Left ventricle myocardium inferior (tissue), 1 donor: ENCODE results near the gene PCBP3. TPM values are rescaled to one million over a fixed set of nuclear protein-coding genes. Genes with fewer than 3 reads are reported as not detected.

Source experiments
- DNase-seq: peaks from one replicate; pipeline ENCODE4 v3.0.0-alpha.2; 2020
- H3K27ac ChIP-seq: fragments of 200-600 bp; replicated peaks from 2 replicates; pipeline ENCODE4 v1.8.0; 2021
- H3K27me3 ChIP-seq: fragments of 200-600 bp; 2 replicates; pipeline ENCODE4 v1.8.0; 2021; ENCODE audit warnings: low read depth
- H3K36me3 ChIP-seq: fragments of 200-600 bp; 2 replicates; pipeline ENCODE4 v1.8.0; 2021
- H3K4me1 ChIP-seq: fragments of 200-600 bp; 2 replicates; pipeline ENCODE4 v1.8.0; 2021
- H3K4me3 ChIP-seq: fragments of 200-600 bp; 2 replicates; pipeline ENCODE4 v1.8.0; 2021; ENCODE audit warnings: mild to moderate bottlenecking, moderate library complexity
- H3K9me3 ChIP-seq: fragments of 200-600 bp; replicated peaks from 2 replicates; pipeline ENCODE4 v1.8.0; 2021
- CTCF ChIP-seq: fragments of 200-600 bp; IDR thresholded peaks from 2 replicates; pipeline ENCODE4 v1.8.0; 2021; ENCODE audit warnings: antibody characterized with exemption, mild to moderate bottlenecking, borderline replicate concordance
- intact Hi-C: fragments of 100-400 bp; cut with micrococcal nuclease; formaldehyde crosslinking; loops from one replicate; pipeline ENCODE4 v1.11.0; 2022
- total RNA-seq: library from RNA; stranded (reverse); fragmentation: NEBNext Ultra II Directional; extraction: Animal tissue kit (Norgen Biotek cat#: 25700); gene quantifications from one replicate; pipeline ENCODE4 v1.2.1, GENCODE V29; 2021
- donor health status: DM: no; HTN: yes; CAD: no; lungs with severe emphysema.

The PCBP3 gene
- total RNA-seq, 1 donor from 2014 or later = 2.9 TPM

- Histone ChIP-seq H3K27me3 (peaks cover 61% of the 10 kb centered on the region), H3K9me3 (no peaks in the 10 kb centered on the region), H3K36me3 (no peaks in the 10 kb centered on the region), H3K27ac (no peak overlapping the region), H3K4me1 (peaks cover 2% of the 10 kb centered on the region), H3K4me3 (no peak overlapping the region)
- intact Hi-C loops = no loop called here
- no peak for TF ChIP-seq CTCF
- no peak for DNase-seq
Observed at GRCh38 chr21:45872471-45872870, 228.9 kb downstream of the PCBP3 start.

- Histone ChIP-seq H3K36me3 (no peaks in the 10 kb centered on the region), H3K9me3 (no peaks in the 10 kb centered on the region), H3K4me1 (peaks cover 6% of the 10 kb centered on the region), H3K27me3 (peaks cover 61% of the 10 kb centered on the region), H3K4me3 (no peak overlapping the region), H3K27ac (no peak overlapping the region)
- TF ChIP-seq CTCF = no peak
- intact Hi-C loops = no loop called here
- DNase-seq = no peak
Observed at GRCh38 chr21:45872902-45873301, 229.4 kb downstream of the PCBP3 start.

GRCh38 chr21:45873418-45873817, 229.9 kb downstream of the PCBP3 start:
- no peak overlapping the region for H3K4me3 ChIP-seq
- peaks cover 66% of the 10 kb centered on the region for H3K27me3 ChIP-seq
- TF ChIP-seq CTCF = no peak
- H3K27ac ChIP-seq = no peak overlapping the region
- H3K9me3 ChIP-seq = no peaks in the 10 kb centered on the region
- H3K36me3 ChIP-seq = no peaks in the 10 kb centered on the region
- H3K4me1 ChIP-seq = peaks cover 6% of the 10 kb centered on the region
- no peak for DNase-seq
- intact Hi-C loops = no loop called here

- no peaks in the 10 kb centered on the region for H3K9me3 ChIP-seq
- no peak for DNase-seq
- H3K27ac ChIP-seq = no peak overlapping the region
- intact Hi-C loops = no loop called here
- peaks cover 67% of the 10 kb centered on the region for H3K27me3 ChIP-seq
- no peaks in the 10 kb centered on the region for H3K36me3 ChIP-seq
- peaks cover 6% of the 10 kb centered on the region for H3K4me1 ChIP-seq
- H3K4me3 ChIP-seq = no peak overlapping the region
- no peak for TF ChIP-seq CTCF
Observed at GRCh38 chr21:45873866-45874265, 230.3 kb downstream of the PCBP3 start.

- Histone ChIP-seq H3K4me1 (peaks cover 6% of the 10 kb centered on the region), H3K4me3 (no peak overlapping the region), H3K36me3 (no peaks in the 10 kb centered on the region), H3K27me3 (peaks cover 60% of the 10 kb centered on the region), H3K27ac (no peak overlapping the region), H3K9me3 (no peaks in the 10 kb centered on the region)
- TF ChIP-seq CTCF = no peak
- no peak for DNase-seq
- intact Hi-C loops = no loop called here
Observed at GRCh38 chr21:45874716-45875415, 231.3 kb downstream of the PCBP3 start.

GRCh38 chr21:45875416-45875760, 231.9 kb downstream of the PCBP3 start:
- Histone ChIP-seq H3K36me3 (no peaks in the 10 kb centered on the region), H3K4me3 (no peak overlapping the region), H3K4me1 (peaks cover 11% of the 10 kb centered on the region), H3K9me3 (no peaks in the 10 kb centered on the region), H3K27ac (no peak overlapping the region), H3K27me3 (peaks cover 58% of the 10 kb centered on the region)
- no peak for DNase-seq
- TF ChIP-seq CTCF = no peak
- intact Hi-C loops = no loop called here
